Kidney (tissue), 14 donors: ENCODE data around the gene SPHK2. TPM values are rescaled to one million over a fixed set of nuclear protein-coding genes. Genes with fewer than 3 reads are reported as not detected.

Experiments used
- DNase-seq, 5 donors: peaks; one replicate each; pipeline ENCODE4 v3.0.0-alpha.2; 2013 to 2020
- FAIRE-seq: peaks from 2 replicates; lab custom pipeline; 2012; peaks lifted over from hg19 to GRCh38; lab: Jason Lieb, UNC
- H3K27ac ChIP-seq, 2 donors: one replicate each; pipeline ENCODE4 v1.7.0; 2013; ENCODE audit warnings: low read depth in 2 of 2, low read length in 2 of 2, inconsistent platforms in 1 of 2
- H3K27me3 ChIP-seq: one replicate; pipeline ENCODE4 v1.7.1; 2013; ENCODE audit warnings: low read length, inconsistent platforms; ENCODE audit not compliant: control insufficient read depth, insufficient read depth
- H3K36me3 ChIP-seq, 3 donors: one replicate each; pipeline versions ENCODE4 v1.7.0 to v1.7.1; 2013; ENCODE audit warnings: low read length in 3 of 3, control low read depth in 1 of 3, inconsistent platforms in 1 of 3; ENCODE audit not compliant: insufficient read depth in 3 of 3, control insufficient read depth in 2 of 3
- H3K4me1 ChIP-seq, 3 donors: one replicate each; pipeline versions ENCODE4 v1.7.0 to v1.7.1; 2013; ENCODE audit warnings: low read length in 3 of 3, inconsistent platforms in 1 of 3, low read depth in 1 of 3; ENCODE audit not compliant: control insufficient read depth in 2 of 3, insufficient read depth in 2 of 3
- H3K4me3 ChIP-seq, 3 donors: one replicate each; pipeline versions ENCODE4 v1.7.0 to v1.8.1; 2013; ENCODE audit warnings: low read length in 3 of 3, control low read depth in 1 of 3, inconsistent platforms in 1 of 3
- H3K9ac ChIP-seq, 3 donors: one replicate each; pipeline versions ENCODE4 v1.7.0 to v1.7.1; 2013; ENCODE audit warnings: low read length in 3 of 3, control low read depth in 1 of 3, inconsistent platforms in 1 of 3
- H3K9me3 ChIP-seq, 3 donors: one replicate each; pipeline versions ENCODE4 v1.7.0 to v1.7.1; 2013; ENCODE audit warnings: low read length in 3 of 3, control low read depth in 1 of 3, inconsistent platforms in 1 of 3; ENCODE audit not compliant: control insufficient read depth in 2 of 3, insufficient read depth in 1 of 3
- intact Hi-C: fragments of 100-400 bp; cut with DNase I; formaldehyde crosslinking; loops from one replicate; pipeline ENCODE4 v1.11.1; 2022
- polyA plus RNA-seq: library from polyadenylated mRNA; stranded (reverse); fragments of 350-450 nt; fragmentation: Illumina TruSeq; extraction: RNeasy Lipid Tissue Mini Kit (QIAGEN cat#74804); gene quantifications from one replicate; pipeline ENCODE4 v1.2.3, GENCODE V29; 2014; ENCODE audit warnings: low read depth, low replicate concordance; ENCODE audit not compliant: insufficient read depth
- total RNA-seq: library from RNA; stranded (reverse); fragmentation: NEBNext Ultra II Directional; extraction: Animal tissue kit (Norgen Biotek cat#: 25700); gene quantifications from one replicate; pipeline ENCODE4 v1.2.1, GENCODE V29; 2021
- TF ChIP-seq, protein P1 (sequence below): IDR thresholded peaks from 3 replicates; pipeline ENCODE4 v1.5.1; 2012; ENCODE audit warnings: mild to moderate bottlenecking, moderate library complexity, borderline replicate concordance; ENCODE audit not compliant: insufficient read depth; ENCODE audit errors: extremely low read depth
- donor health status: control.
- donor health status: control.
- donor health status: control.
- donor health status: control.
- donor health status: control.
- donor health status: DM: yes; HTN: yes; CAD: no.
- donor health status: Normal renal cell carcinoma (clear cell type).

The SPHK2 gene
- total and polyA plus RNA-seq, 2 donors from 2014 or later, result 23.3 to 37.2 TPM

- intact Hi-C loops, result loop anchor here (10.0 kb wide), 2 partner anchors 104 to 324 kb away; no protein-coding TSS in a partner anchor
- Histone ChIP-seq H3K4me1 (peaks cover 0 to 5% (median 0%) of the 10 kb centered on the region in 3 donors), H3K36me3 (no peaks in the 10 kb centered on the region), H3K9me3 (no peaks in the 10 kb centered on the region), H3K4me3 (peak overlapping the region; percentile 36 to 54 (median 45)), H3K9ac (peak overlapping the region in 1 of 3 donors; percentile 58), H3K27ac (no peak overlapping the region), H3K27me3 (no peaks in the 10 kb centered on the region)
- FAIRE-seq (no peak), DNase-seq (peak; percentile 90 to 96 (median 92))
- TF ChIP-seq, protein P1, sequence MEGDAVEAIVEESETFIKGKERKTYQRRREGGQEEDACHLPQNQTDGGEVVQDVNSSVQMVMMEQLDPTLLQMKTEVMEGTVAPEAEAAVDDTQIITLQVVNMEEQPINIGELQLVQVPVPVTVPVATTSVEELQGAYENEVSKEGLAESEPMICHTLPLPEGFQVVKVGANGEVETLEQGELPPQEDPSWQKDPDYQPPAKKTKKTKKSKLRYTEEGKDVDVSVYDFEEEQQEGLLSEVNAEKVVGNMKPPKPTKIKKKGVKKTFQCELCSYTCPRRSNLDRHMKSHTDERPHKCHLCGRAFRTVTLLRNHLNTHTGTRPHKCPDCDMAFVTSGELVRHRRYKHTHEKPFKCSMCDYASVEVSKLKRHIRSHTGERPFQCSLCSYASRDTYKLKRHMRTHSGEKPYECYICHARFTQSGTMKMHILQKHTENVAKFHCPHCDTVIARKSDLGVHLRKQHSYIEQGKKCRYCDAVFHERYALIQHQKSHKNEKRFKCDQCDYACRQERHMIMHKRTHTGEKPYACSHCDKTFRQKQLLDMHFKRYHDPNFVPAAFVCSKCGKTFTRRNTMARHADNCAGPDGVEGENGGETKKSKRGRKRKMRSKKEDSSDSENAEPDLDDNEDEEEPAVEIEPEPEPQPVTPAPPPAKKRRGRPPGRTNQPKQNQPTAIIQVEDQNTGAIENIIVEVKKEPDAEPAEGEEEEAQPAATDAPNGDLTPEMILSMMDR, result peak; percentile 78
These were observed 30.5 kb upstream of the SPHK2 start for GRCh38 chr19:48588670-48589401.

DNA sequence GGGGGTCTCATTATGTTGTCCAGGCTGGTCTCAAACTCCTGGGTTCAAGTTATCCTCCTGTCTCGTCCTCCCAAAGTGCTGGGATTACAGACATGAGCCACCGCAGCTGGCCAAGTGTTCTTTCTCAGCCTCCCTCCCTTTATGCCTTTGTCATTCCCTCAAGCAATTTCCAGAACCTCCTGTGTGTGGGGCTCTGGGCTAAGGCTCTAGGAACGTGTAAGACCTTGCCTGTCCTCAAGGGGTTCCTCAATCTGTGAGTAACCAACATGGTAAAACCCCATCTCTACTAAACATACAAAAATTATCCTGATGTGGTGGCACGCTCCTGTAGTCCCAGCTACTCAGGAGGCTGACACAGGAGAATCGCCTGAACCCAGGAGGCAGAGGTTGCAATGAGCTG lies 28.3 kb upstream of the SPHK2 start:
- Histone ChIP-seq H3K36me3 (no peaks in the 10 kb centered on the region), H3K4me1 (peaks cover 0 to 2% (median 0%) of the 10 kb centered on the region in 3 donors), H3K9me3 (no peaks in the 10 kb centered on the region), H3K27me3 (no peaks in the 10 kb centered on the region), H3K27ac (no peak overlapping the region), H3K9ac (no peak overlapping the region), H3K4me3 (no peak overlapping the region)
- TF ChIP-seq, protein P1, result no peak
- intact Hi-C loops, result no loop called here
- FAIRE-seq, result no peak
- no peak for DNase-seq

DNA sequence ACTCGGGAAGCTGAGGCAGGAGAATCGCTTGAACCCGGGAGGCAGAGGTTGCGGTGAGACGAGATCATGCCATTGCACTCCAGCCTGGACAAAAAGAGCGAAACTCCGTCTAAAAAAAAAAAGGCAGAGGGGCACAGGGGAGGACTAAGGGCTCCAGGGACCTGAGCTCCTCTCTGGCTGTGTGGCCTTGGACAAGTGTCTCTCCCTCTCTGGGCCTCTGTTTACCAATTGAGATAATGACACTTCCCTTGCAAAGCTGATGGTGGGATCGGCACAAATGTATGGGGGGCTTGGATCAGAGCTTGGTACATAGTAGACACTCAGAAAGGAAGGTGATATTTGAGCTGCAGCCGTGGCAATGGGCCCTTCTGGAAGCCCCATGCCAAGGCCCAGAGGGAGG lies 24.1 kb upstream of the SPHK2 start:
- Histone ChIP-seq H3K9me3 (no peaks in the 10 kb centered on the region), H3K27ac (no peak overlapping the region), H3K36me3 (no peaks in the 10 kb centered on the region), H3K27me3 (no peaks in the 10 kb centered on the region), H3K4me1 (no peaks in the 10 kb centered on the region), H3K9ac (no peak overlapping the region), H3K4me3 (no peak overlapping the region)
- TF ChIP-seq, protein P1, result no peak
- no peak for FAIRE-seq
- DNase-seq, result no peak
- intact Hi-C loops, result no loop called here
